Activated naive CD4-positive, alpha-beta T cell (primary cell): Measurements from ENCODE around the gene TM7SF3.
"Not testable (repeated sequence)": the region's sequence is repeated elsewhere in the genome, so short reads cannot be mapped to it uniquely, and the experiment has no call there.

Source experiments
- DNase-seq, 4 experiments: peaks; one replicate each; lab custom pipeline; 2025; lab: John Stamatoyannopoulos, UW

TM7SF3 gene

GRCh38 chr12:26978801-26979200 lies 35.4 kb downstream of the TM7SF3 start:
- no peak for DNase-seq

- DNase-seq = no peak
Observed at GRCh38 chr12:26976687-26977086, 37.5 kb downstream of the TM7SF3 start.

GRCh38 chr12:26971963-26972362 lies 42.2 kb downstream of the TM7SF3 start:
- no peak for DNase-seq

- no peak for DNase-seq
Observed at GRCh38 chr12:26970136-26970535, 44.0 kb downstream of the TM7SF3 start.

- no peak for DNase-seq
Observed at GRCh38 chr12:26966842-26967241, 47.3 kb downstream of the TM7SF3 start.

- no peak for DNase-seq
Observed at GRCh38 chr12:26963413-26963812, 50.8 kb downstream of the TM7SF3 start.

- DNase-seq = no peak
Observed at GRCh38 chr12:26961803-26962202, 52.4 kb downstream of the TM7SF3 start.

GRCh38 chr12:26961391-26961790 lies 52.8 kb downstream of the TM7SF3 start:
- DNase-seq = not testable (repeated sequence)

- DNase-seq = no peak
Observed at GRCh38 chr12:26954027-26954426, 60.2 kb downstream of the TM7SF3 start.

GRCh38 chr12:26953447-26953846 lies 60.7 kb downstream of the TM7SF3 start:
- DNase-seq = no peak

GRCh38 chr12:26948309-26948708 lies 65.9 kb downstream of the TM7SF3 start:
- DNase-seq = no peak

GRCh38 chr12:26941215-26941594 lies 73.0 kb downstream of the TM7SF3 start:
- no peak for DNase-seq

GRCh38 chr12:26940516-26941214 lies 73.5 kb downstream of the TM7SF3 start:
- DNase-seq = no peak

GRCh38 chr12:26939953-26940352 lies 74.2 kb downstream of the TM7SF3 start:
- DNase-seq = no peak

- no peak for DNase-seq
Observed at GRCh38 chr12:26939192-26939832, 74.9 kb downstream of the TM7SF3 start.

GRCh38 chr12:26938701-26939062 lies 75.5 kb downstream of the TM7SF3 start:
- peak in 1 of 4 experiments; percentile 35 for DNase-seq

- peak; percentile 75 to 89 (median 84) for DNase-seq
Observed at GRCh38 chr12:26937863-26938700, 76.1 kb downstream of the TM7SF3 start, which contains the start of the genes FGFR1OP2 and INTS13. TSS of gene FGFR1OP2 (plus strand) at chr12:26938470. CDS start at chr12:26954159, 15,689 bp downstream. TSS of gene INTS13 (minus strand) at chr12:26937981. CDS start at chr12:26936803, 1,178 bp downstream.

GRCh38 chr12:26937443-26937862 lies 76.7 kb downstream of the TM7SF3 start:
- DNase-seq = no peak

GRCh38 chr12:26936559-26937442 lies 77.4 kb downstream of the TM7SF3 start:
- DNase-seq = no peak

- DNase-seq = no peak
Observed at GRCh38 chr12:26935636-26936378, 78.4 kb downstream of the TM7SF3 start.

GRCh38 chr12:26929590-26929989 lies 84.6 kb downstream of the TM7SF3 start:
- no peak for DNase-seq
